Glomerular endothelial cell (primary cell): ENCODE measurements around the gene SLC2A13. TPM values are rescaled to one million over a fixed set of nuclear protein-coding genes. Genes with fewer than 3 reads are reported as not detected.
A peak's percentile ranks its signal among the peaks of the same experiment; 100 is the strongest.

Source experiments
- DNase-seq: peaks from one replicate; pipeline ENCODE4 v3.0.0-alpha.2; 2011; ENCODE audit warnings: low read depth, low spot score; ENCODE audit errors: extremely low read depth
- total RNA-seq: library from RNA; depleted of rRNA; stranded (reverse); fragments of >200 nt; gene quantifications from 2 replicates; pipeline ENCODE4 v1.2.3, GENCODE V29; 2015

SLC2A13 gene
- total RNA-seq: 3.0 and 5.7 TPM in 2 replicates

DNA sequence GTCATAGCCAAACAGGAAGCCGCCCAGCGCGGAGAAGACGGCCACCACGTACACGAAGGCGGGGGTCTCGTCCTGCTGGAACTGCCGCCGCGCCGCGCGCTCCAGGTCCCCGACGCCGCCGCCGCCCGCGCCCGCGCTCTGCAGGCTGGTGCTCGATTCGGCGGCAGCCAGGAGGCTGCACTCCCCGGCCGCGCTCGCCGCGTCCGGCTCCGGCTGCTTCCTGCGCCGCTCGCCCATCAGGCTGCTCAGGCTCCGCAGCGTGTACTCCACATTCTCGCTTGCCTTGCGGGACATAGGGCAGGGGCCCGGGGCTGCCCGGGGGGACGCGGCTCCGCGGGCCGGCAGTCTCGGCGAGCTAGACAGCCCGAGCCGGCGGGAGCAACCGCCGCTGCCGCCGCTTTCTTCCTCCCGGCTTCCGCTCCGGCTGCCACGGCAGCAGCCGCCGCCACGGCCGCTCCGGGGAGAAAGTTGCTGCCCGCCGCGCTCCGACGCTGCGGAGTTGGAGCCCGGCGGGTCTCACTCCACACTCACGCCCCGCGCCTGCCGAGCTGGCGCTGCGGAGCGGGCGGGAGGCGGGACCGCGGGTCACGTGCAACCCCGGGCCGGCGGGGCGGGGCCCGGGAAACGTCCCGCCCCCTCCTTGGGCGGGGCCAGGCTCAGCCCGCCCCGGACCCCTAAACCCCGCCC, at the start of gene SLC2A13:
SLC2A13 (minus strand) TSS at position 567 of the 687 bp plus-strand sequence; CDS start at position 294, 273 bp downstream.
- no peak for DNase-seq

DNA sequence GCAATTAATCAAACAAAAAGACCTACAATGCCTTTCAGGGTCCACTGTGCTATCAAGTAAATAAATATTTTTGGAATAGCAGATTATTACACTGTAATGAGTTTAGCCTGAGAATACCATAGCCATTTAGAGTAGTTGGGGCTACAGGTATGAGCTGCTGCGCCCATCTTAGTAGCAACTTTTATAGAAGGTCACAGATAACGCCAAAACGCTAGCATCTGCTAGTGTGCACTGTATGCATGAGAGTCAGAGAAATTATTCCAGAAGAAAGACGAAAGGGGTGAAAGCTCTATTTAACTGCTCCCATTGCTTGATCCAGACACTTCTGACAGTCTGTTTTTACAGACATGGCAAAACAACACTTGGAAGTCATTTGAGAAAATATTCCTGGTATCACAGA, 48.5 kb upstream of the SLC2A13 start:
- DNase-seq: no peak

DNA sequence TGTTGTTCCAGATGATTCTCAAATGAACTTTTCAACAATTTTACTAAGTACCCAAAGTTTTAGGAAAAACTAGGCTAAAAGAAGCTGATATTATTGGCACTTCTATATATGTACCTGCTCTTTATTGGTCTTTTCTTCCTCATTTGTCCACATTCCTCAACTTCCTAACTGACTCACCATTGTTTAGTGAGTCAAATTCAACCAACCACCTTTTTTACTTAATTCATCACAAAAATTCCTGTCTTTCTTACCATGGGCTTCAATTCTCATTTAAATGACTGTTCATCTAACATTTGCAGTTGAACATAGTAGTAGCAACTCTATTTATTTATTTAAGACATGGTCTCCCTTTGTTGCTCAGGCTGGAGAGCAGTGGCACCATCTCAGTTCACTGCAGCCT, 47.6 kb upstream of the SLC2A13 start:
- DNase-seq: no peak

DNA sequence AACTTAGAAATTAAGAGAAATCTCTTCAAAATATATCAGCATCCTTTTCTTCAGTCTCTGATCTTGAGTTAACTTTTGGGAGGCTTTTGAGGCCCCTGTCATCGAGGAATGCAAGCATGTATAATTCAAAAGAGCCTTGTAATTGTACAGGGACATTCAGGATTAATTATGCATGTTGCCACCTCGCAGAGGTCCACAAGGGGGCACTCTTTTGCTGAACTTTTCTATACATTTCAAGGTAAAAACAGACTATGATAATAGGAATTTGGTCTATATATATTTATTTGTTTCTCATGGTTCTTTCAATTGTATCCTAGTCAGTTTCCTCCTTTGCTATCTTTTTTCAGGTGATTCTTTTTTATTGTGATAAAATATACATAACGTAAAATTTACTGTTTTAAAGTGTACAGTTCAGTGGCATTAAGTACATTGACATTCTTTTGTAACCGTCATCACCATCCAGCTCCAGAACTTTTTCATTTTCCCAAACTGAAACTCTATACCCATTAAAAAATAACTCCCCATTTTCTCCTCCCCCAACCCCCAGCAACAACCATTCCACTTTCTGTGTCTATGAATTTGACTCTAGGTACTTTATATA, 47.0 kb upstream of the SLC2A13 start:
- peak; percentile 25 for DNase-seq

DNA sequence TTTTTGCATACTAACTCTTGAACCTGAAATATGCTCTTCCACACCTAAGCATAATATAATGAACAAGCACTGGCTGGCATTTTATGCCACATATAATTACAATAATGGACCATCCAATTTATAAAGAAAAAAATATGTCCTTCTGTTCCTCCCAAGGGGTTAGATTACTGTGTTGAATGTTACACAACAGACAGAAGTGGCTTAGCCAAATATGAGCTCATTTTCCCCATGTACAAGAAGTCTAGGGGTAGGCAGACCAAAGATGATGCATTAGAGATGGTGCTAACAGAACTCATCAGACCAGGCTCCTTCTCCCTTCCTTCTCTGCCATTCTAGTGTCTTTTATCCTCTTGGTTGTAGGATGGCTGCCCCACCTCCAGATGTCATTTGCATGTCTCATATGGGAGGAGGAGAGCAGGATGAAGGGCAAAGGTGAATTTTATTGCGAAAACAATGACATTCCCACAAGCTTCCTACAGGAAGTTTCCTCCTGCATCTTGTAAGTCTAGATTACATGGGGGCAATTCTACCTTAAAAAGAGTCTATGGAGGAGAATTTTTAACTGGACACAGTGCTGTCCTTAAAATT, 43.9 kb upstream of the SLC2A13 start:
- no peak for DNase-seq

DNA sequence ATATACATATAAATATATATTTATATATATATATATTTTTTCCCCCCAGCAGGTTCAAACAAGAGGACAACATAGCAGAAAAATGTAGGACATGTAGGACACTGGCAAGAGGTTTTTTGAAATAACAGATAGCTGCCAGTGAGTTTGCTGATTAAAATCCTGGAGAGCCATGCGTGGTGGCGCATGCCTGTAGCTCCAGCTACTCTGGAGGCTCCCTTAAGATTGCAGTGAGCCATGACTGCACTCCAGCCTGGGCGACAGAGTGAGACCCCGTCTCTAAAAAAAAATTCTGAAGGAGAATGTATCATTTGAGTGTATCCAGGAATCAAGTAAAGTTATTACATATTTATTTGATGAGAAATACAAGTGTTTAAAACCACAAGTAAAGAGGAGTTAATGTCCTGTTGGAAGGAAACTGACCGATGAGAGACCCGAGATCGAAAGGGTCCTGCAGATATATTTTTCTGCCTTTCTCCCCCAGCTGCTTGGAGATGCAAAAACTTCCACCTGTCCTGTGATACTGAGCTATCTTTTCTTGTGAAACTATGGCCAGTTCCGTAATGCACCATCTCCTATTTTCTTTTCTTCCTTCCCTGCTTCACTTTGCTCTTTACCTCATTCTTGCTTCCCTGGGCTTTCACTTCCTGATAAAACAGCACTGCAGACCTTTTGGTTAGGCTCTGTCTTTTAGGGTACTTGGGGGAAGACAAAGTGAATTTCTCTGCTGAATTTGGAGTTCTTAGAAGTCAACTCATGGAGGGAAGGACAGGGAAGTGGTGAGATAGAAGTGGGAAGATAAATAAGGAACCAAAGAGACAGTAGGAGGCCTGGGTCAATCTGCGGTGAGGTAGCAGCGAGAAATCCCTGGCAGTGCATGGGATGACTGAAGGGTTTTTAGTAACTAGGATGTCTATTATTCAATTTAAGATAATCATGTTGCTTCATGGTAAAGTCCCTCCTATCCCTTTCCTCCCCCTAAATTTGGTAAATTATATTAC, 41.2 kb upstream of the SLC2A13 start:
- DNase-seq: no peak

DNA sequence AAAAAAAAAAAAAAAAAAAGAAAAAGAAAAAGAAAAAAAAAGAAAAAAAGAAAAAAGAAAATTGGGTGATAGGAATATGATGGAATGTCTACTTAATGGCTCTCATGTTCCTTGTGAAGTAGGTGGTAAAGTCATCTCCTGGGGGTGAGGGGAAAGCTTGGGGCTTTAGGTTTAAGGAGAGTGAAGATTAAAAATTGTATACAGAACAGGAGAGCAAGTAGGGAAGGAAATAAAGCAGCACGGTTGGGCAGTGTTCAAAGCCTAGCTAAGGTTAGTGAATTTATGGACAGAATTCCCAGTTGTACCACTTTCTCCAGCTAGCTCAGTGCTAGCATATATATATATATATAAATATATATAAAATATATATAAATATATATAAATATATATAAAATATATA, 40.0 kb upstream of the SLC2A13 start:
- DNase-seq: no peak

DNA sequence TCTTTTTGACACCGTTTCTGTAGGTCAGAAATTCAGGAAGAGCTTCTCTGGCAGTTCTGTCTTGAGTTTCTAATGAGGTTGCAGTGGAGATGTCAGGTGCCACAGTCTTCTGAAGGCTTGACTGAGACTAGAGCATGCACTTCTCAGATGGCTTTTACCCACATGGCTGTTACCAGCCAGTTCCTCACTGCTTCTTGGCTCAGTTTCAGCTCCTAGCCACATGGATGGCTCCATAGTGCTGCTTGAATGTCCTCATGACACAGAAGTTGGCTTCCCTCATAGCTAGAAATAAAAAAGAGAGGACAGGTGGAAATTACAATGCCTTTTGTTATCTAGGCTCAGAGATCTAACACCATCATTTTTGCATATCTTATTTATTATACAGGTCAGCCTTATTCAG, 38.1 kb upstream of the SLC2A13 start:
- no peak for DNase-seq

DNA sequence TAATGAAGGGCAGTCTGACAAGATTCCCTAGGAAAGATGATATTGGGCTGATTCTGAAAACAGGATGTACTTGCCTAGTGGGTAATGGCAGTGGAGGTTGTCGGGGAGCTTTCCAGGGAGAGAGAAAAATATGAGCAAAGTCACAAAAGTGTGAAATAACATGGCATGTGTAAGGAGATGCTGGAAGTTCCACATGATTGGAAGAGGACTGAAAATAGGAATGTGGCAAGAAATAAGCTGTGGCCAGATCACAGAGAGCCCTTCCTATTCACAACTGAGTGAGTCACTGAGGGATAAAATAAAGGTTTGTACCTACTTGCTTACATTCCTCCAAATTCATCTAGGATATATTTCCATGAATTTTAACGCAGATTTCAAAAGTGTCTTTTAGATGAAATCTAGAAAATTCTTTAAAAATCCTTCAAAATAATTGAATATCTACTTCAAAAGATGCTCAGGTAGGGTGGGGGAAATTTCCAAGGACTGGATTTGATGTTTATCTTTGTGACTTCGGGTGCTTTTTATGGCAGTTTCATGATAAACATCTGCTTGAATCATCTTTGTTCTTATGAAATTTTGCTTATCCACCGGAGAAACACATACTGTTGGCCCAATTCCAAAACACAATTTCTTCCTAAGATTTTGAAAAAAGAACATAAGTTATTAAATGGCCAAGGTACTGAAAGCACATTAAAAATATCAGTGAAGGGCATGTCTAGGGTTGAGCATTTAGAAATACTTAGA, 36.3 kb upstream of the SLC2A13 start:
- DNase-seq: no peak

DNA sequence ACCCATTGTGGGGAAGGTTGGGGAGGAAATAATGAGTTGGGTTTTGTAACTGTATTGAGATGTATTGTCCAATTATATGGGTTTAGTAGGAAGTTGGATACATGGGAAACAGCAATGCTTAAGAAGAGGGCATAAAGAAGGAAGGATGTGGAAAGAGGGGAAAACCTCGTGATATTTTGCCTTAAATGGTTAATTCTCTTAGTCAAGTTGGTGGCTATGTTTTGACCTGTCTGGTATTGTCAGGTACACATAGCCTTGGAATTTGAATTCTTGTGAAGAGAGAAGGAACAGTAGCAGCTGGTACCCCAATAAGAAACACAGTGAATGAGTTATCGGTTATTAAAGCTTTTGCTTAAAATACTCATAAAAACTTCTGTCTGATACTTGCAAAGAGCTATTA, 32.6 kb upstream of the SLC2A13 start:
- DNase-seq: no peak

DNA sequence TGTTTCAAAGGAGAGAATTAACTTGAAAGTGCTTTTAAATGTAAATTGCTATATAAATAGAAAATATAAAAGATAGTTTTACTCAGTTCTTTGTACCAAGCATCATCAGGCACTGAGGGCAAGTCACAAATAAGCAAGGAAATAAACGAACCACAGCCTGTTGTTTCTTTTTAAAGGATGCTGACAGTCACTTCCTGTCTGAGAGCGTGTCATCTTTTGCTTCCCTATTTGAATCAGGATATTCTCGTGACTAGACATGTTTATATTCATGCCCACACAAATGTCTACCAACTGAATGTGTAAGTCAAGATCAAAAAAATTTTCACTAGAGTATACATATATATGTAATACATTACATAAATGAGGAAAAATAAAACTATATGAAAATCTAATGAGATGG, 31.4 kb upstream of the SLC2A13 start:
- no peak for DNase-seq

DNA sequence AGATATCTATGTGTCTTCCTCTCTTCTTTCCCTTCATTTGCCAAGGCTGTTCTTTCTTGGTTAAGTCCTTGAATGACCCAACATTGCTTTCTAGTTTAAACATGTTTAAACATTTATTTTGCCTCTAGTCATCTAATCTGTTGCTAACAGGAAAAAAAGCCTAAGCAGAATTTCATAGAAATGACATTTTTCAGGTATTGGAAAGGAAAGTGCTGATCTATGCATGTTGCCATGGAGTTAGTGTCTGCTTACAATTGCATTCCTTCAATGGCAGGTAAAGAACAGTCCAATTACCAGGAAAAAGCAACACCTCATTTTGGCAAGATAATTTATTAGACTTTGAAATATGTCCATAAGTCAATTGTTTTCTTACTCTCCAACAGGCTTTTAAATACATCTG, 21.5 kb upstream of the SLC2A13 start:
- DNase-seq: no peak

DNA sequence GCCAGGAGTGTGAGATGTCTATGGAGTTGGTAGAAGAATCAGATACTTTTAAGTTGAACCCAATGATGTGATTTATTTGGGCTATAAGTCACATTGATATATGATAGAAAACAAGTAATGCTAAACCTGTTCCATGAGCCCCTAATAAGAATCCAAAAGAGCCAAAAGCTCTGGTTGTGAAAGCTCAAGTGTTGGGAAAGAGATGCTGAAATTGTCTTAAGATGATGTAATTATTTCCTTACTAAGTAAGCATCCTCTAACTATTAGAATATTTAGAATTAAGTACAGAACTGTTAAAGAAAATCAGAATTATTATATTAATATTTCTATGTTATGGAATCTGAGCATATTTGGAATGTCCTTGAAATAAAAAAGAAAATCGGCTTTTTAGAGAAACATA, 17.6 kb upstream of the SLC2A13 start:
- no peak for DNase-seq

DNA sequence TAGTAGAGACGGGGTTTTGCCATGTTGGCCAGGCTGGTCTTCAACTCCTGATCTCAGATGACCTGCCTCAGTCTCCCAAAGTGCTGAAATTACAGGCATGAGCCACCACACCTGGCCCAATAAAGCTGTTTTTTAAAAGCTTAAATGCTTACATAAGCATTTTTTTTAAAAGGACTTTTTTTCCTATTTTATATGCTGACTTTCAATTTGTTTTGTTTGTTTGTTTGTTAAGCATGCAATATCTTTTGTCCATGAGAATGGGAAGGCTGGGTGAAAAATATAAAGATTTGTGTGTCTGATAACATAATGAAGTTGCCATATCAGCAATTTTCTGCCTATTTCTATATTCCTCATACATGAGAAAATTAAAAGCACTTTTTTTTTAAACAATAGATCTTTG, 17.0 kb upstream of the SLC2A13 start:
- DNase-seq: no peak

DNA sequence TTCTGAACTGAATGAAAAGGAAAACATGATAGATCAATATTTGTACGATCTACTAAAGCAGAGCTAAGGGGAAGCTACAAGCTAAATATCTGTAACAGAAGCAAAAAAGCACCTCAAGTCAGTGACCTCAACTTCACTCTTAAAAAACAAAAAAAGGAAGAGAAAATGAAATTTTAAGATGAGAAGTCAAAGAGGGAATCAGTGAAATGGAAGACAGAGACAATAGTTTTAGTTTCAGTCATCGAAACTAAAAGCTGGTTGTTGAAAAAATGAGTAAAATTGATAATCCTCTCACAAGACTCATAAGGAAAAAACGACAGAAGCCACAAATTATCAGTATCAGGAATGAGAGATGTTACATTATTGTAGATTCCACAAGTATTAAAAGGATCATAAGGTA, 11.9 kb upstream of the SLC2A13 start:
- no peak for DNase-seq

DNA sequence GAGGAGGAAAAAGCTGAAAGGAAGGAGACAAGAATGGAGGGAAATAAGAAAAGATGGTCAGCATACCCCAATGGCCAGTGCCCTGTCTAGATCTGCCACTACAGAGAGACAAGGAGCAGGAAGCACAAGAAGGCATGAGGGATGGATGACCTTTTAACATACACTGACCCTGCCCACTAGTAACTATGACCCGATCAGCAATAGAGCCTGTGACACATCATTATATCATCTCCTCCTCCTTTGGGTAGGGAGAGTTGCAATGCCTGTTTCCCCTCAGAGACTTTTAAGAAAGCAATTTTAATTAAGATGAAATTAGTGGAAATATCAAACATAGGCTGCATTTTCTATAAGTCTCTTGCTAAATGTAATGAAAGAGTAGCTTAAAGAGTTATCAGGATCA, 4.7 kb upstream of the SLC2A13 start:
- no peak for DNase-seq

DNA sequence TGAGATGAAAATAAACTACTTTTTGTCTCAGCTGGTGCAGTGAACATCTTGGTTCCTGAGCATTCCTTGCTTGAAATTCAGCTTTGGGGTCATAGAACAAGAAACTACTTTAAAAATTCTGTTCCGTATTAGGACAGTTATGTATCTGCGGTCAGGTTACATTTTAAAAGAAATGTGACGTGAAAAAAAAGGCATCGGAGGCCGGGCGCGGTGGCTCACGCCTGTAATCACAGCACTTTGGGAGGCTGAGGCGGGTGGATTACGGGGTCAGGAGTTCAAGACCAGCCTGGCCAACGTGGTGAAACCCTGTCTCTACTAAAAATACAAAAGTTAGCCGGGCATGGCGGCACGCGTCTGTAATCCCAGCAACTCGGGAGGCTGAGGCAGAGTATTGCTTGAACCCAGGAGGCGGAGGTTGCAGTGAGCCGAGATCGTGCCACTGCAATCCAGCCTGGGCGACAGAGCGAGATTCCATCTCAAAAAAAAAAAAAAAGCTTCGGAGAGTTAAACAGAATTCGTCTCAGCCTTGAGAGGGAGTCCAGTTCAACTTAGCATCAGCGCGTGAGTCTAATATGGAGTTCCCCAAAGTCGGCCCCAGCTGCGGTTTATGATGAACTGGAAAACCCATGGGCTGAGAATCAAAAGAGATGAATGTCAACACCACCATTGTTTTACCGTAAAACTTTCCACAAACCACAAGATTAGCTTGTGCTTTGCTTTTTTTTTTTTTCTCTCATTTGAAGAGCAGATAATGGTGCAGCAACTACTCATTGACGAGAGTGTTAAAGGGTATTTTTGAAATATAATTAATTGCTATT, 2.1 kb upstream of the SLC2A13 start:
- DNase-seq: no peak

DNA sequence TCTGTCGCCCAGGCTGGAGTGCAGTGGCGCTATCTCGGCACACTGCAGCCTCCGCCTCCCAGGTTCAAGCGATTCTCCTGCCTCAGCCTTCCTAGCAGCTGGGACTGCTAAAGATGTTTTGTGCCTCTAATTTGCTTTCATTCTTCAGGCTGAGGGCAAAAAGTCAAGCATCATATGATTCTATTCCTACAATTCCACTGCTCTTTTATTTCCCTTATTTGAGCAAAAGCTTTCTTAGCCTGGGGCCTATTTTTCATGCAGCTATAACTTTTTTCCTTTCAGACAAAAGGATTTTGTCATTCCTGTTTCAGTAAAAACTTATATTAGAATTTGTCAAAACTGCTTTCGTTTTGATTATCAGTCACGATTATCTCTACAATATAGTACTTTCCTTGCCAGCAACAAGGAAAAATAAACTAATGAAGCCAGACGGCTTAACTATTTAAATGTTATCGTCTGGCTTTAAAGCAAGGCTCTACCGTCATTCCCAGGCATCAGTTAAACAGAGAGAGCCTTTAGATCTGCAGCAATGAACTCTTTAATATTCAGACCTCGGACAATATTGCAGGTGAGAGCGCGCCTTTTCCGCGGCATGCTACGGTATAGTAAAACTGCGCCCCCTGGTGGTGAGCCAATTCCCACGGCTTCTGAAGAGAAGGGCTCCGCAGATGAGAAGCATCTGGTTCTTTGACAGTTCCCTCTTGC, 1.4 kb upstream of the SLC2A13 start:
- peak; percentile 52 for DNase-seq

DNA sequence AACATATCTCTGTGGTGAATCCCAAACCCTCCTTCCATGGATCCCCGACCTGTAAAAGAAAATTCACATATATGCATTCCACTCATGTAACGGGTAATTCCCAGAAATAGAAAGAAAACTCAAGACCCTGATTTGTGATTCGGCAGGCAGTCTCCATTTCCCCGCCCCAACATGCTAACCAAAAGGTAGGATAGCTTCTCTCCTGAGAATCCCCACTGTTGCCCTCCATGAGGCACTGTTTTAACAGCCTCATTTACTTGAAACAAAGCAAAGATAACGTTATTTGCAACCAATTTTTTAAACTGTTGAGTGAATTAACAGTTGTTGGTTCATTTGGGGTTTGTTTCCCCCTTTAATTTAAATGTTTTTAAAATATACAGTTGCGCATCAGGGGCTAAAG, 774 bp upstream of the SLC2A13 start:
- no peak for DNase-seq
